Measurements from ENCODE around the gene PLEKHA5. TPM values are rescaled to one million over a fixed set of nuclear protein-coding genes. Genes with fewer than 3 reads are reported as not detected.

The PLEKHA5 gene
- total RNA-seq, 4 donors from 2014 or later, result 21.3 to 22.9 (median 21.4) TPM

- WGBS, 2 donors, result 57 to 70% methylated on average over 1 of the region's 1 CpG
- H3K4me3 ChIP-seq, result no peak overlapping the region
- no peak for DNase-seq (ENCODE audit: low spot score in 2 of 2)
- H3K27ac ChIP-seq, result no peak overlapping the region
- no peaks in the 10 kb centered on the region for H3K9me3 ChIP-seq
- H3K36me3 ChIP-seq, result no peaks in the 10 kb centered on the region
- H3K4me1 ChIP-seq, result no peaks in the 10 kb centered on the region
- no peaks in the 10 kb centered on the region for H3K27me3 ChIP-seq
- TF ChIP-seq CTCF (IDR thresholded peaks at IDR 0.05) (no peak), POLR2A (IDR thresholded peaks at IDR 0.05) (no peak), EP300 (IDR thresholded peaks at IDR 0.05) (no peak)
Observed at GRCh38 chr12:19115285-19115684, 14.2 kb upstream of the PLEKHA5 start.

- TF ChIP-seq CTCF (IDR thresholded peaks at IDR 0.05) (no peak), EP300 (IDR thresholded peaks at IDR 0.05) (no peak), POLR2A (IDR thresholded peaks at IDR 0.05) (no peak)
- Histone ChIP-seq H3K4me3 (no peak overlapping the region), H3K27me3 (no peaks in the 10 kb centered on the region), H3K27ac (no peak overlapping the region), H3K36me3 (no peaks in the 10 kb centered on the region), H3K4me1 (no peaks in the 10 kb centered on the region), H3K9me3 (no peaks in the 10 kb centered on the region)
- 93 to 95% methylated on average over 3 of the region's 3 CpGs for WGBS, 2 donors
- no peak for DNase-seq (ENCODE audit: low spot score in 2 of 2)
Observed at GRCh38 chr12:19119440-19119839, 10.1 kb upstream of the PLEKHA5 start.

GRCh38 chr12:19120795-19121194 lies 8.7 kb upstream of the PLEKHA5 start:
- no peak for TF ChIP-seq POLR2A (IDR thresholded peaks at IDR 0.05)
- no peak for TF ChIP-seq EP300 (IDR thresholded peaks at IDR 0.05)
- TF ChIP-seq CTCF (IDR thresholded peaks at IDR 0.05), result no peak
- Histone ChIP-seq H3K36me3 (no peaks in the 10 kb centered on the region), H3K4me3 (no peak overlapping the region), H3K27me3 (no peaks in the 10 kb centered on the region), H3K9me3 (peaks cover 0 to 4% (median 0%) of the 10 kb centered on the region in 4 donors), H3K27ac (no peak overlapping the region), H3K4me1 (no peaks in the 10 kb centered on the region)
- DNase-seq (ENCODE audit: low spot score in 2 of 2), result no peak
- 59 to 61% methylated on average over 3 of the region's 3 CpGs for WGBS, 2 donors

- Histone ChIP-seq H3K4me1 (no peaks in the 10 kb centered on the region), H3K27me3 (no peaks in the 10 kb centered on the region), H3K36me3 (no peaks in the 10 kb centered on the region), H3K9me3 (peaks cover 0 to 10% (median 0%) of the 10 kb centered on the region in 4 donors), H3K4me3 (no peak overlapping the region), H3K27ac (no peak overlapping the region)
- DNase-seq (ENCODE audit: low spot score in 2 of 2), result no peak
- WGBS, 2 donors, result 75 to 83% methylated on average over 1 of the region's 1 CpG
- TF ChIP-seq EP300 (IDR thresholded peaks at IDR 0.05) (no peak), CTCF (IDR thresholded peaks at IDR 0.05) (no peak), POLR2A (IDR thresholded peaks at IDR 0.05) (no peak)
Observed at GRCh38 chr12:19121449-19122018, 8.0 kb upstream of the PLEKHA5 start.

GRCh38 chr12:19125325-19125724 lies 4.2 kb upstream of the PLEKHA5 start:
- H3K9me3 ChIP-seq, result peaks cover 0 to 27% (median 0%) of the 10 kb centered on the region in 4 donors
- no peaks in the 10 kb centered on the region for H3K27me3 ChIP-seq
- DNase-seq (ENCODE audit: low spot score in 2 of 2), result no peak
- TF ChIP-seq CTCF (IDR thresholded peaks at IDR 0.05) (no peak), POLR2A (IDR thresholded peaks at IDR 0.05) (no peak), EP300 (IDR thresholded peaks at IDR 0.05) (no peak)
- 84 to 88% methylated on average over 5 of the region's 5 CpGs for WGBS, 2 donors
- H3K4me3 ChIP-seq, result no peak overlapping the region
- no peak overlapping the region for H3K27ac ChIP-seq
- no peaks in the 10 kb centered on the region for H3K36me3 ChIP-seq
- no peaks in the 10 kb centered on the region for H3K4me1 ChIP-seq
